Mesendoderm (in vitro differentiated cells): ENCODE measurements around the gene LDLRAD4. TPM values are rescaled to one million over a fixed set of nuclear protein-coding genes. Genes with fewer than 3 reads are reported as not detected.

Source experiments
- DNase-seq: peaks from one replicate; pipeline ENCODE4 v3.0.0; 2013
- H2AK5ac ChIP-seq: 2 replicates; pipeline ENCODE4 v1.6.1; 2013; ENCODE audit warnings: low read length, inconsistent platforms
- H2BK120ac ChIP-seq: 2 replicates; pipeline ENCODE4 v1.6.1; 2013; ENCODE audit warnings: low read depth, mild to moderate bottlenecking, low read length, moderate library complexity, mixed read lengths
- H2BK15ac ChIP-seq: replicated peaks from 2 replicates; pipeline ENCODE4 v1.6.1; 2013; ENCODE audit warnings: low read depth, mild to moderate bottlenecking, moderate library complexity
- H2BK5ac ChIP-seq: 2 replicates; pipeline ENCODE4 v1.6.1; 2013; ENCODE audit warnings: low read length, inconsistent platforms
- H3K18ac ChIP-seq: 2 replicates; pipeline ENCODE4 v1.6.1; 2013; ENCODE audit warnings: mild to moderate bottlenecking, low read length, mixed read lengths
- H3K23ac ChIP-seq: one replicate; pipeline ENCODE4 v1.6.1; 2013; ENCODE audit warnings: low read length
- H3K27ac ChIP-seq: 2 replicates; pipeline ENCODE4 v1.5.1; 2013; ENCODE audit warnings: low read depth, mild to moderate bottlenecking, inconsistent platforms, low read length, moderate library complexity
- H3K27me3 ChIP-seq: 2 replicates; pipeline ENCODE4 v1.6.1; 2013; ENCODE audit warnings: low read length, control low read depth, mild to moderate bottlenecking, inconsistent platforms; ENCODE audit not compliant: insufficient read depth, poor library complexity
- H3K36me3 ChIP-seq: 2 replicates; pipeline ENCODE4 v1.6.1; 2013; ENCODE audit warnings: low read length, inconsistent platforms; ENCODE audit not compliant: control insufficient read depth, insufficient read depth
- H3K4ac ChIP-seq: one replicate; pipeline ENCODE4 v1.6.1; 2013; ENCODE audit warnings: low read depth, mild to moderate bottlenecking, low read length, moderate library complexity
- H3K4me1 ChIP-seq: 2 replicates; pipeline ENCODE4 v1.6.1; 2013; ENCODE audit warnings: low read depth, low read length, inconsistent platforms; ENCODE audit not compliant: control insufficient read depth
- H3K4me2 ChIP-seq: 2 replicates; pipeline ENCODE4 v1.6.1; 2013; ENCODE audit warnings: low read length
- H3K4me3 ChIP-seq: 2 replicates; pipeline ENCODE4 v1.5.1; 2013; ENCODE audit warnings: mild to moderate bottlenecking, low read length
- H3K56ac ChIP-seq: one replicate; pipeline ENCODE4 v1.6.1; 2013; ENCODE audit warnings: low read length
- H3K79me1 ChIP-seq: 2 replicates; pipeline ENCODE4 v1.6.1; 2013; ENCODE audit warnings: low read length, inconsistent platforms
- H3K79me2 ChIP-seq: 2 replicates; pipeline ENCODE4 v1.6.1; 2013; ENCODE audit warnings: mild to moderate bottlenecking, low read length; ENCODE audit not compliant: control insufficient read depth, insufficient read depth
- H3K9ac ChIP-seq: 2 replicates; pipeline ENCODE4 v1.6.1; 2013; ENCODE audit warnings: low read length, inconsistent platforms
- H4K5ac ChIP-seq: one replicate; pipeline ENCODE4 v1.6.1; 2013; ENCODE audit warnings: low read length
- H4K8ac ChIP-seq: one replicate; pipeline ENCODE4 v1.6.1; 2013; ENCODE audit warnings: low read depth, mild to moderate bottlenecking, control low read depth, low read length, moderate library complexity
- WGBS: extraction: QIAGEN DNeasy Blood & Tissue Kit; methylation state at CpG from one replicate; pipeline ENCODE4 v1.1.7; 2013; ENCODE audit warnings: low lambda C conversion rate, missing lambda C conversion rate; ENCODE audit not compliant: insufficient coverage; ENCODE audit errors: extremely low coverage; 5-methylcytosine and 5-hydroxymethylcytosine counted together
- polyA plus RNA-seq, 2 experiments: library from polyadenylated mRNA; stranded (reverse); fragments of 200-250 nt; gene quantifications; one replicate each; pipeline ENCODE4 v1.2.3, GENCODE V29; 2013

Gene LDLRAD4
- polyA plus RNA-seq (2013, experiment 1 of 2), result 1.5 TPM
- polyA plus RNA-seq (2013, experiment 2 of 2), result 1.7 TPM

DNA sequence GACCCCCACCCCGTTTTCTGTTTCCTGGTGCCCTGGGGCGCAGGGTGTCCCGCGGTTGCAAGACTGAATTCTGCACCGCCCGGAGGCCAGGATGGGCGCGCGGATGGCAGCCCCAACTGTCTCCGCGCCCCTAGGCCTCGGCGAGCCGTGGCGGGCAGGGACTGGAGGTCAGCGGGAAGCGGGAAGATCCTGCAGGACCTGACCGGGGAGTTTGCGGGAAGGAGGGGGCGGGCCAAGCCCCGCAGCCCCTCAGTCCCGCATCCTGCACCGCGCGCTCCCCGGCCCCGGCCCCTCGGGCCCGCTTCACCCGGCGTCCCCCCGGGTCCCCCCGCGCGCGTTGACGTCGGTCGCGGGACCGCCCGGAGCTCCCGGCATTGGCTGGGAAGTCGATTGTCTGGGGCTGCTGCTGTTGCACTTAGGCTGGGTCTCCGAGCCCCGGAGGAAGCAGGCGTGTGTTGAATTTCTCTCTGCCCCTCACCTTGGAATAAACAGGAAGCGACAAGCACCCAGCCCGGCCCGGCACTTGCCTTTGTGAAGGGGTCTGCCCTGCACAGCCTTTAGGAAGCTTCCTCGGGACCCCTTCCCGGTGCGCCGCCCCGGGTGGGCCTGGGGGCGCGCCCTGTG lies at the start of gene LDLRAD4:
TSS of gene LDLRAD4 (plus strand) at position 393 of the 624 bp plus-strand sequence.
- Histone ChIP-seq H3K23ac (peak within 1 kb of the TSS; percentile 3), H3K27me3 (no peaks in the 10 kb centered on the region), H4K8ac (no peak within 1 kb of the TSS), H3K4ac (no peak within 1 kb of the TSS), H4K5ac (no peak within 1 kb of the TSS), H3K4me2 (peak within 1 kb of the TSS; percentile 71), H3K9ac (peak within 1 kb of the TSS; percentile 58), H3K4me1 (no peaks in the 10 kb centered on the region), H3K79me2 (no peaks in the 10 kb centered on the region), H3K79me1 (no peaks in the 10 kb centered on the region), H2BK5ac (no peak within 1 kb of the TSS), H3K18ac (peak within 1 kb of the TSS; percentile 72), H3K36me3 (no peaks in the 10 kb centered on the region), H3K27ac (no peak within 1 kb of the TSS), H3K56ac (peak within 1 kb of the TSS; percentile 77), H2AK5ac (no peak within 1 kb of the TSS), H3K4me3 (peak within 1 kb of the TSS; percentile 36), H2BK15ac (no peak within 1 kb of the TSS), H2BK120ac (peak within 1 kb of the TSS; percentile 46)
- no CpG with 5 or more reads among the region's 57 CpGs for WGBS
- DNase-seq, result peak; percentile 60

DNA sequence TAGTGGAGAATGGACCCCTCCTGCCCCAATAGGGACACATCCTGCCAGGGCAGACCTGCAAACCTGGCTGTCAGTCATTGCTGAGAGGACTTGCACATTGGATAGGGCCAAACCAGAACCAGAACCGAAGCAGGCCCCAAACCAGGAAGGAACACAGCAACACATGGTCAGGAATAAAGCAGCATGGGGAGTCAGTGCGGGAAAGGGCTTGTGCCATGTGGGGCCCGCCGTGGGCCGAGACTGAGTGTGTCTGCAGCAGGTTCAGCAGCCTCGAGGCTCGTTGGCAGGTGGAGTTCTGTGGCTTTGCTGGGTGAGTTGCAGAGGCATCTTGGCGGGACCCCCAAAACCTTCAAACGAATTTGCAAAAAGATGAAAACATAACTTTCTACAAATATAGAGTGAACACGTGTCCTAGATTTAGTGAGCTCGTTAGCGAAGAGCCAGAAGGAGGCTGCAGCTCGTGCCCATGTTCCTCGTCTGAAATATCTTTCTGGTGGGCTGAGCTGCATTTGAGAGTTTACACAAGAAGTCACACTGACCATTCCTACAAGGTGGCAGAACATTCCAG lies 44.9 kb upstream of the LDLRAD4 start:
- Histone ChIP-seq H3K4me2 (no peak overlapping the region), H3K79me2 (no peaks in the 10 kb centered on the region), H4K5ac (no peak overlapping the region), H3K36me3 (no peaks in the 10 kb centered on the region), H2BK15ac (no peak overlapping the region), H2AK5ac (no peak overlapping the region), H3K56ac (no peak overlapping the region), H3K9ac (no peak overlapping the region), H3K27ac (no peak overlapping the region), H4K8ac (no peak overlapping the region), H3K4ac (no peak overlapping the region), H2BK5ac (no peak overlapping the region), H3K79me1 (no peaks in the 10 kb centered on the region), H2BK120ac (no peak overlapping the region), H3K27me3 (no peaks in the 10 kb centered on the region), H3K18ac (no peak overlapping the region), H3K23ac (no peak overlapping the region), H3K4me3 (no peak overlapping the region), H3K4me1 (no peaks in the 10 kb centered on the region)
- WGBS, result no CpG with 5 or more reads among the region's 14 CpGs
- no peak for DNase-seq

DNA sequence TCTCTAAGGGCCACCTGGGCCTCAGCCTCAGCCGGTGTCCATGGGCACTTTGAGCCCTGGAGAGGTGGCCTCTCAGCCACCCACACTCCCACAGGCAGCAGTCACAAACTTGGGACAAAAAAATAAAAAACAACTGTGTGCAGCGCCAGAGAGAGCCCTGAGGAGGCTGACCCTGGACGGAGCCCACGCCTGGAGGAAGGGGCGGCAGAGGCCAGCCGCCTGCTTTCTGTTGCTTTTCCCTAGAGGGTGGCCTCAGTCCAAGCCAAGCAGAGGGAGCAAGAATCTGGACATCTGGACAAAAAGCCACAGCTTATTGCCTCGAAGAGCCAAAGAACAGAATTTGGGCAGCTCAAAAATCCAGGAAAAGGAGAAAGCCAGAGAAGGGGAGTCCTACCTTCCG lies 43.3 kb upstream of the LDLRAD4 start:
- no peak overlapping the region for H3K56ac ChIP-seq
- H4K8ac ChIP-seq, result no peak overlapping the region
- no peak overlapping the region for H2BK15ac ChIP-seq
- H4K5ac ChIP-seq, result no peak overlapping the region
- H3K4me3 ChIP-seq, result no peak overlapping the region
- no peak overlapping the region for H2AK5ac ChIP-seq
- H3K4ac ChIP-seq, result no peak overlapping the region
- H3K4me1 ChIP-seq, result no peaks in the 10 kb centered on the region
- no peak for DNase-seq
- H2BK120ac ChIP-seq, result no peak overlapping the region
- no peaks in the 10 kb centered on the region for H3K79me1 ChIP-seq
- H3K27me3 ChIP-seq, result no peaks in the 10 kb centered on the region
- no peak overlapping the region for H3K18ac ChIP-seq
- H3K4me2 ChIP-seq, result no peak overlapping the region
- H3K9ac ChIP-seq, result no peak overlapping the region
- no peak overlapping the region for H3K27ac ChIP-seq
- WGBS, result no CpG with 5 or more reads among the region's 8 CpGs
- no peaks in the 10 kb centered on the region for H3K36me3 ChIP-seq
- H3K79me2 ChIP-seq, result no peaks in the 10 kb centered on the region
- no peak overlapping the region for H3K23ac ChIP-seq
- no peak overlapping the region for H2BK5ac ChIP-seq

DNA sequence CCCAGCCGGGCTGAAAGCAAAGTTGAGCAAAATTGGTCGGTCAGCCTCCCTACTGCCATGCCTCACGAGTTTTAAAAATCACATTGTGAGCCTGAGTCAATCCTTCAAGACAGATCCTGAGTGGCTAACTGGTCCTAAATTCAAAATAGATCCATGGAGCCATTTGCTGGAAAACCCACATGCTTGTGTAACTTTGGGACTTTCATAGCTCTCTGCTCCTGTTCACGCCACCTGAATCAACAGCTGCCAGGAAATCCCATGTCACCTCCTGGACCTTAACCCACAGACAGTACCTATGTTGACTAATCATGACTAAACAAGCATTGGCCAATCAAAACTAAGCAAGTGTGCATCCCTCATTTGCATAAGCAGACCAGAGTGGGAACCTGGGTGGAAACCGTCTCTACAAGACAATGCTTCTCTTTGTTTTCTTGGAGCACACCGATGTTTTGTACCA lies 42.8 kb upstream of the LDLRAD4 start:
- no peak overlapping the region for H3K9ac ChIP-seq
- no peaks in the 10 kb centered on the region for H3K4me1 ChIP-seq
- H3K56ac ChIP-seq, result no peak overlapping the region
- no peak overlapping the region for H4K8ac ChIP-seq
- H2BK120ac ChIP-seq, result no peak overlapping the region
- DNase-seq, result no peak
- H3K36me3 ChIP-seq, result no peaks in the 10 kb centered on the region
- H3K4ac ChIP-seq, result no peak overlapping the region
- H4K5ac ChIP-seq, result no peak overlapping the region
- H2BK15ac ChIP-seq, result no peak overlapping the region
- no peaks in the 10 kb centered on the region for H3K79me2 ChIP-seq
- H2AK5ac ChIP-seq, result no peak overlapping the region
- WGBS, result no CpG with 5 or more reads among the region's 6 CpGs
- H3K18ac ChIP-seq, result no peak overlapping the region
- no peak overlapping the region for H3K4me3 ChIP-seq
- no peak overlapping the region for H3K27ac ChIP-seq
- H3K27me3 ChIP-seq, result no peaks in the 10 kb centered on the region
- no peak overlapping the region for H2BK5ac ChIP-seq
- no peak overlapping the region for H3K23ac ChIP-seq
- H3K4me2 ChIP-seq, result no peak overlapping the region
- H3K79me1 ChIP-seq, result no peaks in the 10 kb centered on the region

DNA sequence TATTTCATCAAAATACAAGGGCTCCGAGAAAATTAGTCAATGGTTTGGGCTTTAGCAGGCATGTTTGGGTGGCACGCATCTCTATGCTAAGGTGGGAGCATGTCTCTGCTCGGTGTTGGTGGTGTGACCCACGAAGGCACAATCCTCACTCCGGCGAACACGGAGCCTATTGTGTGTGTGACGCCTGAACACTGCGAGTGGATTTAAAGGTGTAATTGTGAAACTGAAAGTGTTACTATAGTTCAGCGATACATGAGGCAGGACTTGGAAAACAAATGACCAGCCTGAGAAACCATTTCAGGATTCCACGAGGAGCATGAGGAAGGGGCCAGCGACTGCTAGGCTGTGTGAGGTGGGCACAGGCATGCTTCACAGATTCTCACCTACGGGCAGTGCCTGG lies 41.7 kb upstream of the LDLRAD4 start:
- Histone ChIP-seq H4K5ac (no peak overlapping the region), H3K4me2 (no peak overlapping the region), H3K9ac (no peak overlapping the region), H4K8ac (no peak overlapping the region), H3K27me3 (no peaks in the 10 kb centered on the region), H3K4ac (no peak overlapping the region), H3K18ac (no peak overlapping the region), H3K4me3 (no peak overlapping the region), H3K23ac (no peak overlapping the region), H3K4me1 (no peaks in the 10 kb centered on the region), H3K79me1 (no peaks in the 10 kb centered on the region), H3K56ac (no peak overlapping the region), H3K27ac (no peak overlapping the region), H2BK120ac (no peak overlapping the region), H2BK15ac (no peak overlapping the region), H2AK5ac (no peak overlapping the region), H3K36me3 (no peaks in the 10 kb centered on the region), H3K79me2 (no peaks in the 10 kb centered on the region), H2BK5ac (no peak overlapping the region)
- no CpG with 5 or more reads among the region's 13 CpGs for WGBS
- DNase-seq, result no peak

DNA sequence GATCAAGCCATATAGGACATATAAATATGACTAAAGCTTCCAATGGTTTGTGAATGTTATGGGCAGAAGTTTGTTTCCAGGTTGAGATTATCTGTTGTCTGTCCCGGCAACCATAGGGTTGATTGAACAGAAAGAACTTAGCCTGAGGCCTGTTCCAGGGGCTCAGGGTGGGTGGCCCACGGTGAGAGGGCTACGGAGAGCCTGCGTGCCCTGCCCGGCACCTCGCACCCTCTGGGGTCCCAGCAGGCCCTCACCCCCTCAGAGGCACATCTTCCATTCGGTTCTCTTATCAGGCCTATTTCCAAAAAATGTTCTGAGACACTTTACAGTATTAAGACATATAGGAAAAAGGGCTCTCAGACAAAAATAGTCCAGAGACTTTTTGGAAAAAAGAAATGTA lies 40.4 kb upstream of the LDLRAD4 start:
- no peaks in the 10 kb centered on the region for H3K27me3 ChIP-seq
- no peaks in the 10 kb centered on the region for H3K79me2 ChIP-seq
- no peak overlapping the region for H3K9ac ChIP-seq
- H3K4ac ChIP-seq, result no peak overlapping the region
- H3K56ac ChIP-seq, result no peak overlapping the region
- H4K8ac ChIP-seq, result no peak overlapping the region
- WGBS, result no CpG with 5 or more reads among the region's 7 CpGs
- DNase-seq, result no peak
- H3K36me3 ChIP-seq, result no peaks in the 10 kb centered on the region
- H2BK5ac ChIP-seq, result no peak overlapping the region
- no peak overlapping the region for H3K4me3 ChIP-seq
- H2BK120ac ChIP-seq, result no peak overlapping the region
- no peak overlapping the region for H2AK5ac ChIP-seq
- no peak overlapping the region for H3K27ac ChIP-seq
- no peak overlapping the region for H3K18ac ChIP-seq
- H3K4me1 ChIP-seq, result no peaks in the 10 kb centered on the region
- H3K23ac ChIP-seq, result no peak overlapping the region
- no peak overlapping the region for H3K4me2 ChIP-seq
- H4K5ac ChIP-seq, result no peak overlapping the region
- H3K79me1 ChIP-seq, result no peaks in the 10 kb centered on the region
- H2BK15ac ChIP-seq, result no peak overlapping the region
